ELR (cell line): ENCODE data around the gene CREM.
"Not testable (repeated sequence)": the region's sequence is repeated elsewhere in the genome, so short reads cannot be mapped to it uniquely, and the experiment has no call there.

ENCODE experiments used
- DNase-seq: peaks from one replicate; pipeline ENCODE4 v3.0.0-alpha.2; 2015; ENCODE audit warnings: low read depth

The CREM gene

DNA sequence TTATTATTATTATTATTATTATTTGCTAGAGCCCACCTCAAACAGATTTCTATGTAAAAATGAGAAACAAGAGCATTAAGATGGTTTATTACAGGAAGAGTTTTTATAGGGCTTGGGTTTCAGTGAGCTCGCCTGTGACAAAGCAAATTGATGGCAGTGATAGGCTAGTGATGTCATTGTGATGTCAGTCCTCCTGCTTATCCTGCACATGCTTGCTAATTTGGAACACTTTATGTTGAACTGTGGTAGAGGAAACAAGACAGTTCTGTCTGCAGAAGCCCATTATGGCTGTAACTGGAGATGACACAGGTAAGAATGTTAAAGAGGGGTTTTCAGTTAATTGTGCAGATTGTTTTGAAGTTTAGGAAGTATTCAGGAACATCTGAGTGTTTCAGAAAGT lies 68.3 kb downstream of the CREM start:
- DNase-seq: peak; percentile 37

DNA sequence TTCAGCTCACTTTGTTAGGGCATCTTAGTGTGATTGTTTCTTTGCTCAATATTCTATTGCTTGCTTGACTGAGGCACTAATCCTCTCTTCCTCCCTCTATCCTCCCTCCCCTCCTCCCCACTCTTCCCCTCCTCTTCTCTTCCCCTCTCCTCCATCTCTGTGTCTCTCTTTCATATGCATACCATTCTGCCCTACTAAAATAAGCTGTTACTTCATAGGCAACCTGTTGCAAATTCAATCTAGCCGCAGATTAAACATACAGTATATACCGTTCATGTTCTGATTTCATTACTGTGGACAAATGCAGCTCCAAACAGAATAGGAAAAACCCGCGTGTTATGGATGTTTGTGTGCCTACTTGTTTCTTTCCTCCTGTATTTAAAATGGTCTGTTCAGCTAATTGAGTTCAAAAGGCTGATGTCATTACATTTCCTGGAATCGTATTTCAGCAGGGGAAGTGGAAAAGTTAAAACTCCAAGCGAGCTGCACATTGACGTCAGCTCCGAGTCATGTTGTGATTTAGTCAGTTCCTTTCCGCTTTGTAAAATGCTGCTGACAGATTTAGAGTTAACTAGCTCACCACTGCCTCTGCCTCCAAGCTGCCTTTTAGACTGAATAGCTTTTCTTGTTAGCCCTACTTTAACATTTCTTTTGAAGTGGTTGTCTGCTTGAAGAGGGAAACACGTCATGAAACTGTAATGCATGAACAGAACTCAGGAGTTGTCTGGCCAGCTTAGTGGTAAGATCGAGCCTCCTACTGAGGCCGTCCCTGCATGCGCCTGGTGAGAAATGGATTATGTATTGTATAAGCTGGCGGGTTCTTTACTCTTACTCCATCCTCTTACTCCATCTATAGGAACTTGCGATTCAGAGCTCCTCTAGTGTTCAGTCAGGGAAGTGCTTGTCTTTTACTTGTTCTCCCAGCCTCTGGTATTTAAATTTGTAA lies 69.0 kb downstream of the CREM start:
- peak; percentile 94 for DNase-seq

DNA sequence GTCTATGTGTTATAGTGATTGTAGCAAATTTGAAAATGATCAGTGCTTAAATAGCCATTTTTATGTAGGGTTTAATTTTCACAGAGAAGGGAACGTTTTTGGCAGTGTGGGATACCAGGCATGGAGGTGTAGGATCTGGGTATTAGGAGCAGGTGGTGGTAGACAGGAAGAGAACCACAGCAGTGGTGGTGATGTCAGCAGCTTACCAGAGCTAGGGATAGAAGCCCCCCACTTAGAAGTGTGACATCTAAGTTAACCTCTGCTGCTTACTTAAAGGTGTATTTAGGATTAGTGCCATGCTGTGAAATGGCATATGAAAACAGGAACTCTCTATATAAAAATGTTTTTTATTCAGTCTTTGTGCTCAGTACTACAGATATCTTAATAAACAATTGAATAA lies 73.8 kb downstream of the CREM start:
- DNase-seq: no peak

GRCh38 chr10:35201234-35201633 lies 74.6 kb downstream of the CREM start:
- no peak for DNase-seq

- no peak for DNase-seq
Observed at GRCh38 chr10:35202050-35202449, 75.4 kb downstream of the CREM start.

GRCh38 chr10:35203745-35204144 lies 77.1 kb downstream of the CREM start:
- no peak for DNase-seq

DNA sequence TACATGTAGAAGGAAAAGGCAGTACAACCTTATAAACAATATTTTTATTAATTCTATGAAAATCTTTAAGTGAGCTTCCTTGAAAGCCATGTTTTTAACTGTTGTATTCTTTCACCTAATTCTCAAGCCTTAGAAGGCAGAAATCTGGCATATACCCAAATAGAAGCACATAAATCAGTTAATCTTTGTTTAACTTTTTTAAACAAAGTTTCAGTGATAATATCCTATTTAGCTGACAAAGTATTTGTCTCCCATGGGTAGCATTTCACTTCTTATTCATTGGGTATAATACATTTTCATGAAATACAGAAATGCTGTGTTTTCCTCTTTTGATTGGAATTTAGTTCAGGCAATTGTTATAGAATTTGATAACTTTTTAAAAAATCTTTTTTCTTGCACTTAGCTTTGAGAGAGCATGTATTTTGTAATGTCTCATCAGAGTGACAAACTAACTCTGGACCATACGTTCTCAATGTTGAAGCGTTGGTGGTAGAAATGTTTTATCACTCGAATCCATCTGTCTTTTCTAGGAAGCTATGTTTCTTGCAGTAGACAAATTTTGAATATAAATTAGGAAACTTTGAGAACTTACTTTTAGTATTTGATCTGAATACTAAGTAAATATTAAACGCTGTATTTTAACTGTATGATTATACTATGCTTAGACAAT lies 78.1 kb downstream of the CREM start:
- DNase-seq: no peak

DNA sequence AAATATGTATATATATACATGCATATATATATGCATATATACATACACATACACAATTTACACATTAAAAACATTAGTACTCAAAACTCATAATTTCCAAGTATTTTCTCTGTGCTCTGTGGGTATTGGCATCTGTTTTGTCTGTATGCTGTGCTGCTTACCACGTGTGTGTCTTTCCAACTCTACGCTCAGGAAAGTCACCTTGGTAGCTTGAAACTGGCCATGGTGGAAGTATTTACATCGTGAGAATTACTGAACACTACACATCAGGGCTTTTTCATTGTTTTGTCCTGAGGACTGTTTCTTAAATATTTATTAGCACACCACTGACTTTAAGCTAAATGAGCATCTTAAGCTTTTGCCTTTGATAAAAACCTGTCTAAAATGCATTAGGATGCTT lies 79.6 kb downstream of the CREM start:
- no peak for DNase-seq

GRCh38 chr10:35208536-35208935 lies 81.9 kb downstream of the CREM start:
- DNase-seq: no peak

GRCh38 chr10:35208949-35209613 lies 82.4 kb downstream of the CREM start:
- no peak for DNase-seq

DNA sequence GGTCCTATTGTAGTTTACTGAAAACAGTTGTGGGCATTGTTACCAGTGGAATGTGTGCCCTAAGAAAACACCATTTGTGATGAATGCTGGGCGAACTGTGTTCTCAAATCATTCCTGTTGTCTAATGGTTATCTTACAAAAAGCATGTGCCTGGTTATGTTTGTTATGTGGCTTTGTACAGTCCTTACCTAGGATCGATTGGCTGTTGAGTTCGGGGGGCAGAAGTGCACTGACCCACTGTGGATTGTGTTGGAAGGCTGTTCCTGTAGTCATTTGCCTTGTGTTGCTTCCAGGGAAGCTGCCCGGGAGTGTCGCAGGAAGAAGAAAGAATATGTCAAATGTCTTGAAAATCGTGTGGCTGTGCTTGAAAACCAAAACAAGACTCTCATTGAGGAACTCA lies 84.3 kb downstream of the CREM start:
- no peak for DNase-seq

DNA sequence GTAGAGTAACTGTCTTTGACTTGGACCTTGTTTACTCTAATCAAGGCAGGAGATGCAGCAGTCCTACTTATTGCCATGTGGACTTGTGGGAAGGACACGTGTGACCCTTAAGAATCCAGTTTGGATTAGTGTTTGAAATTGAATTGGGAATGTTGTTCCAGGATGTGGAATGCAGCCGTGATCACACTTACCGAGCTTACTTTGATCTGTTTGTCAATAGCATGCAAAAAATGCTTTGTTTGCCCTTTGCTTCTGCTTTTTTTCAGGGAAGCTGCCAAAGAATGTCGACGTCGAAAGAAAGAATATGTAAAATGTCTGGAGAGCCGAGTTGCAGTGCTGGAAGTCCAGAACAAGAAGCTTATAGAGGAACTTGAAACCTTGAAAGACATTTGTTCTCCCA lies 84.7 kb downstream of the CREM start:
- no peak for DNase-seq

DNA sequence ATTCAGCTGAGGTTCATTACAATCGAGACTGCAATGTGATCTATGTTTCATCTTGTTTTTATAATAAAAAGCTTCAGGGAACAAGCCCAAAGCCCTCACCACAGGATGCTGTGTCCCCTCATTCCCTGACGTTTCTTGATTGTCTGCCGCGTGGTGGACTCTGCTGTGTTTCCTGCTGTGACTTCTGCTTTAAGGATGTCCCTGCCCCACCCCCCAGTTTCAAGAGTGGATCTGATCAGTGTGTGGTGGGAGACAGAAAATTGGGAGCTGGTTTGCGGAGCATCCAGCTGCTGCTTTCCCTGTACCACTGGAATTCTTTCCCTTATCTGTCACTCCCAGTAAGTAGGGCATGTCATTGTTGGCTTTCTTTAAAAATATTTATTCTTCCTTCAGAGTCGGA lies 86.2 kb downstream of the CREM start:
- DNase-seq: no peak

- DNase-seq: no peak
Observed at GRCh38 chr10:35213699-35214098, 87.1 kb downstream of the CREM start.

DNA sequence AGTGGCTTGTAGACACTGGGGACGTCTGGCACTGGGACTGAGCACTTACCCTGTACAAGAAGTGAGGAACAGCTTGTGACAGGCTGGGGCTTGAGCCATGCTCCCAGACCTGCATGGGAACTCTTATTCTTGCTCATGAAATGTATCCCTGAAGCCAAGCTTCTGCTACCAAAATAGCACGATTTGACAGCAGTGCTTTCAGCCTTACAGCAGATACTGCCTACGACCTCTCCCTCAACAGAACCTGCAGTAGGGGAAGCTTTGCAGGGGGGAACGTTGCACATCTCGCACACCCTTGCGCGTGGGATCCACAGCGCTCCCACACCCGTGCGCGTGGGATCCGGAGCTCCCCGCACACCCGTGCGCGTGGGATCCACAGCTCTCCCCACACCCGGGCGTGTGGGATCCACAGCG lies 88.0 kb downstream of the CREM start:
- no peak for DNase-seq

- no peak for DNase-seq
Observed at GRCh38 chr10:35215107-35215506, 88.5 kb downstream of the CREM start.

DNA sequence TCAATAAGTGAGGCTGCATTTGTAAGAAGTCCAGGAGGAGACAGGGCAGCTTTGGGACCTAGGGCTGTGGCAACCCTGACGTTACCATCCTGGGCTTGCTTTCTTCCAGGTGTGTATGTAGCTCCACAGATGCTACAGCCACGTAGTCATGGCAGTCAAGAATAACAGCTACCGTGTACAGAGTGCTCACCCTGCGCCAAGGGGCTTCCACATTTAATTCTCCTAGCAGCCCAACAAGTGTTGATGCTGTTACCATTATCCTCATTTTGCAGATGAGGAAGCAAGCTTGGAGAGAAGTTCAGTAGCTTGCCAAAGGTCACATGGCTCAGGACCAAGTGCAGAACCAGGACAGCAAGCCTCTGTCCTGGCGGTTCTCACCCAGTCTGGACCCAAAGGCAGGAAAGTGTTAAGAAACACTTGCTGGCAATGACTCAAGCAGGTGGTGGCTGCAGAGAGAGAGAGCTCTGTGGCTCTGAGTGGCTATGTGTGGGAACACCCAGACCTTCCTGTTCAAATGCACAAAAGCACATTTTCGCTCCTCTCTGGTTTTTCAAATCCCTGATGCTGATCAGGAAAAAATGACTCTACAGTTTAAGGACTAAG lies 89.8 kb downstream of the CREM start:
- no peak for DNase-seq

DNA sequence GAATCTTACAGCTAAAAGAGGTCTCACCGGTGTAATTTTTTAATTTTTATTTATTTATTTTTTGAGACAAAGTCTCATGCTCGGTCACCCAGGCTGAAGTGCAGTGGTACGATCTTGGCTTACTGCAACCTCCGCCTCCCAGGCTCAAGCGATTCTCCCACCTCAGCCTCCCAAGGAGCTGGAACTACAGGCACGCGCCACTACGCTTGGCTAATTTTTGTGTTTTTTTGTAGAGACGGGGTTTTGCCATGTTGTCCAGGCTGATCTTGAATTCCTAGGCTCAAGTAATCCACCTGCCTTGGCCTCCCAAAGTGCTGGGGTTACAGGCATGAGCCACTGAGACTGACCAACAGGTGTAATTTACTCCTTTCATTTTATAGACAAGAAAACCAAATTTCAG lies 90.3 kb downstream of the CREM start:
- DNase-seq: not testable (repeated sequence)

DNA sequence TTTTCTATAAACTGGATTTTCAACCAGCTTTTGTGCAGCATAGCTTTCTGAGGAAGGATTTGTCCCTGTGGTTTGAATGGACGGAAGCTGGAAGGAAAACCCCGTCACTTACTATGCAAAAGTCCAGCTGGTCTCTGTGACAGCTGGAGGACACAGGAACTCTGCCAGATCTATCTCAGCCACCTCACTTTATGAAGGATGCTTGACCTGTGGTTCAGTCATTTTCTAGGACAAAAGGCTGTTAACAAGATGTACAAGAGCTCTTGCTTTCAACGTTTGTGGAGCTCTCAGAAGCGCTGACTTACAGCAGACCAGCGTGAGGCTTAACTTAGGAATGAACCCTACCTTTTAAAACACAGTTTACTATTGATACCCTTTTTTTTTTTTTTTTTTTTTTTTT lies 90.8 kb downstream of the CREM start:
- no peak for DNase-seq

GRCh38 chr10:35218339-35218955 lies 91.8 kb downstream of the CREM start:
- peak; percentile 90 for DNase-seq

DNA sequence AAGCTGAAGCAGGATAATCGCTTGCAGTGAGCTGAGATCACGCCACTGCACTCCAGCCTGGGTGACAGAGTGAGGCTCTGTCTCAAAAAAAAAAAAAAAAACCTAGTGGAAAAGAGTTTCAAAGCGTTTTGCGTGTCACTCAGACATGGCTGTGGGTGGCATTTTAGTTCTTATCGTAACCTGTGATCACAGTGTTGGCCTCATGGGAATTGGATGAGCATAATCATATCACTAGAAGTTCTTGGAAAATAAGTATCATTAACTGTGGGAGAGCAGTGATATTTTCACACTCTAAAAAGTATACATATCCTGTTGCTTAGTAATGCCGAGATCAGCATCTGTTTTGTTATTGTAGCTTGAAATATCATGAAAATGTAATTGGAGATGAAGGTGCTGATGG lies 92.6 kb downstream of the CREM start:
- DNase-seq: no peak
